ENCODE measurements around the gene ADAMTS8.
A peak's percentile ranks its signal among the peaks of the same experiment; 100 is the strongest.

The ADAMTS8 gene

DNA sequence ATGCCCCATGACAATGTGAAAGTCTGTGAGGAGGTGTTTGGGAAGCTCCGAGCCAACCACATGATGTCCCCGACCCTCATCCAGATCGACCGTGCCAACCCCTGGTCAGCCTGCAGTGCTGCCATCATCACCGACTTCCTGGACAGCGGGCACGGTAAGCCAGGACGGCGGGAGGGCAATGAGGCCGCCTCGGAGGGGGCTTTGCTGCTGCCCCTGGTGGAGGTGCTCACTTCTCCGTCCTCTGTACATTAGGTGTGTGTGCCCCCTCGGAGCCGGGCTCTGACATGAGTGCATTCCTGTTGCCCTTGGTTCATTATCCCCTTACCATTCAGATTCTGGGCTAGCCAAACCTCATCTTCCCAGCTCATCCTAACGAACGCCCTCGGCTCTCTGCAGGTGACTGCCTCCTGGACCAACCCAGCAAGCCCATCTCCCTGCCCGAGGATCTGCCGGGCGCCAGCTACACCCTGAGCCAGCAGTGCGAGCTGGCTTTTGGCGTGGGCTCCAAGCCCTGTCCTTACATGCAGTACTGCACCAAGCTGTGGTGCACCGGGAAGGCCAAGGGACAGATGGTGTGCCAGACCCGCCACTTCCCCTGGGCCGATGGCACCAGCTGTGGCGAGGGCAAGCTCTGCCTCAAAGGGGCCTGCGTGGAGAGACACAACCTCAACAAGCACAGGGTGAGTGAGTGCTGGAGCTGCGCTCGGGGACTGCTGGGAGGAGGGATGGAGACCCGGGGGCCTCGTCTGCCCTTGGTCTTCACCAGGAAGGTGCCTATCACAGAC, 33.9 kb upstream of the ADAMTS8 start:
- no peak for DNase-seq

DNA sequence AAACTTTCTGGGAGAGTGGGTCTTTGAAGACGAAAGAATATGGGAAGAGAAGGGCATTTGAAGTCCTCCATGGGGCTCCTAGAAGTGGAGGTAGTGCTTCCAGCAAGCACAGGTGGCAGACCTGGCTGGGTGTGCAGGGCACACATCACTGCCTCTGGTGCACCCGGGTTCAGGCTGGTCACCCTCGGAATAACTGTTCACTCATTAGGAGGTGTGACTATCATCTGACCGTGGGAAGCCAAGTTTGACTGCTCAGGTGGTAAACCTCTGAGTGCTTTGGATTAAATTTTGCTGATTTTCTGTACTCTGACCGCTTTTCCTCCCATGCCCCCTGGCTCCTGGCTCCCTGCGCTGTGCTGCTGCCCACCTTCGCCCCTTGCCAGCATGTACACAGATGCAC, 31.1 kb upstream of the ADAMTS8 start:
- no peak for DNase-seq

- no peak for DNase-seq
Observed at GRCh38 chr11:130458410-130458729, 30.0 kb upstream of the ADAMTS8 start.

- DNase-seq: no peak
Observed at GRCh38 chr11:130457623-130458409, 29.4 kb upstream of the ADAMTS8 start.

DNA sequence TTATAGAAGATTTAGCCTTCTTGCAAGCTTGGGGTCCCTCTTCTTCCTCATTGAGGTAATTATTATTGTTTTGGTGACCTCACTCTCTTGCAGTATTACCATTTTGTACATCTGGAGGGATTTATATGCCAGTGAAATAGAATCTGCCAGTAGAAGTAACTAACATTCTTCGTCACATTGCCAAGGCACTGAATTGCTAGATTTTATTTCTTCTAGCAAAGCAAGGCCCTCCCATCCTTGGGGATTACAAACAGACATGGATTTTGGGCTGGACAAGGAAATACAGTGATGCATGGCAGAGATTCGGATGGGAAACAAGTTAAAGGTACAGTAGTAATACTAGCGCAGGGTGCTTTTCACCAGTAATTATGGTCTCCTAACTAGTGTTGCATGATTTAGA, 27.9 kb upstream of the ADAMTS8 start:
- no peak for DNase-seq

- no peak for DNase-seq
Observed at GRCh38 chr11:130455483-130456127, 27.2 kb upstream of the ADAMTS8 start.

DNA sequence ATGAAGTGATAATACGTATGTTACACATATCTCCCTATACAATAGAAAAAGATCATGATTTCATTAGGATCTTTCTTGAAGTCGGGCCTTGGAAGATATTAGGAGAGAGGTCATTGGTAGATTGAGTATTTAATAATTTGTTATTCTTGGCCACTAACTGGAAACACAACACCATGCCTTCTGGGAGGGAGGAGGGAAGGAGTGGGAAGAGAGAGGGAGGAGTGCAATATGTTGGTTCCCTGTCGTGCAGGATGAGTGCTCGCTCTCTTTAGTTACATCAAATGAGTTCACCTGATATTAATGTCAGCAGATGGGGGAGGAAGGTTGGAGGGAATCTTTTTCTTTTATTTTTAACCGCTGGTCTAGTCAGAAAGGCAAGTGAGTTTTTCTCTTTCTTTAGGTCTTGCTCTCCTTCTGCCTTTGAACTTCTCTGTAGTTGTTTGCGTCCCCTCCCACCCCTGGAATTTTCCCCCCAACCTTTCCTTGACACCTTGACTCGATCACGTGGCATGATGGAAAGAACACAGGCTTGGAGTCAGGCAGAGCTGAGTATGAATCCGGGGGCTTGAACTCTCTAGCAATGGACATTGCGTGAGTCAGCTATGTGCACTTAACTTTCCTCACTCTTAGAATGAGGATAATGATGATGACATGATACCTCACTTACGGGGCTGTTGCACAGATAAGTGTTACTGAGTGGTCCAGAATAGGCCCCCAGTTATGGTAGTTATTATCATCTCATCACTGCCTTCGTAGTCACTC, 26.3 kb upstream of the ADAMTS8 start:
- no peak for DNase-seq

- no peak for DNase-seq
Observed at GRCh38 chr11:130452940-130453339, 24.5 kb upstream of the ADAMTS8 start.

DNA sequence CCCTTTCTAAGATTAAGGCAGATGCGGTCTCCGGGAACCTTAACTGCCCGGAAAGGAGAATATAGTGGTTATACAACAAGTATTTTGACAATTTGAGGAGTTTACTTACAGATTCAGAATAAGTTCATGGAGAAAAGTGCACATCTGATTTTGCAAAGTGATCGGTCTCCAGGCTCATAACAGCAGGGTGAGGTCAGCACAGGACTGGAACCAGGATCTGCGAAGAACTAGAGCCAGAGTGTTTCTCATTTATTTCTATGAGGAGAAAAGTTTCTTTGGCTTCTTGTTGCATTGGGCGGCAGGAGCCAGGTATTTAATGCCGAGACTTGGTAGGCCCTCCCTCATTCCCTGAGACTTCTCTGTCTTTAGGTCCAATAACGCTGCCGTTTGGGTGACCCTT, 23.8 kb upstream of the ADAMTS8 start:
- no peak for DNase-seq

DNA sequence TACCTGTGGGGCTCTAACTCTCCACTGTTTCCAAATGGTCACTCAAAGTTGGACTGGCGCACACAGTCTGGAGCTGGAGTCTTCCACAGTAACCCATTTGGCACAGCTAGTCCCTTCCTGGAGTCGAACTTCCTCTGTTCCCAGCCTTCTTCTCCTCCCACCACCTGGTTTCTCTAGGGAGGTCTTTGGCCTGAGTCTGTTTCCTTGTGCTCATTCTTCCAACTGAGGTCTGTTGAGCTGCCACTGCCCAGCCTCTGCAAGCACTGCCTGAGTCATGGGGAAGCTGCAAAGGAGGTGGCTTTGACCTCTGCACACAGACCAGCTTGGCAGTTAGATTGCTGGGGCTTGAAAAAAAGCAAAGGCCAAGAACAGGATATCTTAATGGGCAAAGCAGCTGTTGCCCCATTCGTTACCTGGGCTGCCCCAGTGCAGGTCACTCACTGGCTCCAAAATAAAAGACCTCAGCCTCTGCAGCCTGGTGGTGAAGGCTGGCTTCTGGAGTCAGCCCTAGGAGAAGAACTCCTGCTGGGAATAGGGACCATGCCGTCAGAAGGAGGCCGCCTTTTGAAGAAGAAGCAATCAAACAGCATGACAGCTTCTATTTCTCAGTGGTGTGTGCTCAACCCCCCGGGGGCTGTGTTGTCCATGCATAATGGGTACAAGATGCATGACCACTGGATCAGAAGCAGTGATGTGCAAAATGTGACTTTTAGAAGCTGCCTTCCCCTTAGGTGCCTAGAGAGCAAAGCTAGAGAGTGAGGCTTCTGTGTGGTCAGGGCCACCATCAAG, 23.0 kb upstream of the ADAMTS8 start:
- no peak for DNase-seq

- DNase-seq: no peak
Observed at GRCh38 chr11:130449996-130450769, 21.8 kb upstream of the ADAMTS8 start.

GRCh38 chr11:130449310-130449990, 21.0 kb upstream of the ADAMTS8 start:
- no peak for DNase-seq

- peak; percentile 11 for DNase-seq
Observed at GRCh38 chr11:130448416-130449309, 20.3 kb upstream of the ADAMTS8 start, which contains the start of gene ADAMTS15. Gene ADAMTS15, plus strand, starts transcription at chr11:130448645. Its CDS starts 329 bp downstream, at chr11:130448974.

DNA sequence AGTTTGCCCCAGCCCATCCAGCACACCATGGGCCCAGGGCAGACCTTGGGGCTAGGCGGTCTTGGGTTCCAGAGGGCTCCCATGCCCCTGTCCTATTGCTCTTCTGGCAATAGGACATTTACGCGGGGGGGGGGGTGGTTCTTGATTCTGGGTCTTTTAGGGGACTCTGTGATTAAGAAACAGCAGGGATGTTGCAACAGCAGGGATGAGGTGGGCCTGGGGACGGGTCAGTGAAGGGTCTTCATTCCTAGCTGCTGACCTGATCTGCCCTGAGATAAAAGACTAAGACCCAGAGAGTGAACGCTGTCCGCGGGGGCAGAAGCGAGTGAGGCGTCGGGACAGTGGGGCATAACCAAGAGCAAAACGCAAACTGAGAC, 19.6 kb upstream of the ADAMTS8 start:
- no peak for DNase-seq

DNA sequence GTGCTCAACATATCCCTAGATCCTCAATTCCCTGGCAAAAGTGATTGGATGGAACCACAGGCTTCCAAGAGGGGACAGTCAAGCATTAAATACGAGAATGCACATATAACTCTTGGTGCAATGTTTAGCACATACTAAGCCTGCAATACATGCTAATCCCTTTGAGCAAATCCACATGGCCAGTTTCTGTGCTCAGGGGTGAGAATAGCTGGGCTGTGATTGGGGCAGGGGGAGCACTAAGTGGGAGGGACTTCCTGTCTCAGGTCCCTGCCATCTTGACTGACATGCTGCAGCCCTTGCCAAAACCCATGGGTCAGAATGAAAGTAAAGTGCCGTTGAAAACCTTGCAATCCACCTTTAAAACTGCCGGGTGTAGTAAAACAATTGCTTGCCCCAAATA, 17.4 kb upstream of the ADAMTS8 start:
- DNase-seq: no peak

- DNase-seq: no peak
Observed at GRCh38 chr11:130442737-130443136, 14.3 kb upstream of the ADAMTS8 start.

DNA sequence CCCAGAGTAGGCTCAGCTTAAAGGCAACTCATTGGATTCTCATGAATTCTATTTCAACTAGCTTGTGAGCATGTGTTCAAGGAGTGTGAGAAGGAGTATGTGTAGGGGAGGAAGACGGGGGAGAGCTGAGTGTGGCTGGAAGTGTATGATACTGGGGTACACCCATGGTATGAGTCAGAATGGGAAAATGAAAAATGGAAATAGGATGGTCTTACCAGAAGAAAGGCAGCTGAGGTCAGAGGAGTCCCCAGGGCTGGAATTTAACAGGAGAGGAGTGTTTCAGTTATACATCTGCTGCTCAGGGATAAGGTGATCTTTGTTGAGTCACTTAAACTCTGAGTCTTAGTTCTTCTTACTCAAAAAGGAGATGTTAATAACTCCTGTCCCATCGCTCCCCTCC, 13.3 kb upstream of the ADAMTS8 start:
- no peak for DNase-seq

DNA sequence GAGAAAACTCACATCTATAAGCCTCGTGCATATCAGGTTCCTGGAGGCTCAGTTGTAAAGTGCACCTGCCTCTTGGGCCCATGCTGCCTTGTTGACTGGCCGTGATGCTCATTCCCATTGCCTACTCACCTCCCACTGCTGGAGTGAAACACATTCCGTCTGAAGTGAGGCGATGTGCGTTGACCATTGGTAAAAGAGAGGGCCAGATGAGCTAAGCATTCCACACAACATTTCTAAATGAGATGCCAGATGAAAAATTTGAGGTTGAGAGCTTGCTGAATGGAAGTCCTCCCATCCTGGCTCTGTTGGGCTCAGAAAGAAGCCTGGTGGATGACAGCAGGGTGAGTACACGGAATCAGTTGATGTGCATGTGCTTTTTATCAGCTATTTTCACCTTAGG, 11.5 kb upstream of the ADAMTS8 start:
- no peak for DNase-seq

DNA sequence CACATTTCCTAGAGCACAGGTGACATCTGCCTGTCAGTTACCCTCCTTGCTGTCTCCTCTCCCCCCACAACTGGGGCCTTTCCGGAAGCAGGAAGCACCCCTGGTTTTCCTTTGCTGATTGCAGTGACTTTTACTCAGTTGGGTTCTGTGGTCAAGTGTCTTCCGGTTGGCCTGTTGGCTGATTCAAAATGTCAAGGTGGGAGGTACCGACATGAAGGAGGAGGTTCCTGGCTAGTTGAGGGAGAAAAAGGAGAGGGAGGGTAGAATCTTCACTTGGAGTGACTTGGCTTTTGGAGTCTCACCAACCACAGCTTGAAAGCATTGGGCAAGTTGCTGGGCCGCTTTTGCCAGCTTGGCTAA, 10.7 kb upstream of the ADAMTS8 start:
- no peak for DNase-seq
